Smooth muscle cell (in vitro differentiated cells): ENCODE data around the gene SP2. TPM values are rescaled to one million over a fixed set of nuclear protein-coding genes. Genes with fewer than 3 reads are reported as not detected.
A peak's percentile ranks its signal among the peaks of the same experiment; 100 is the strongest.

Experiments used
- DNase-seq: peaks from one replicate; lab custom pipeline; 2025; ENCODE audit not compliant: unreplicated experiment; lab: John Stamatoyannopoulos, UW
- H2AFZ ChIP-seq: fragments of 200-600 bp; sonication (generic); 2 replicates; pipeline ENCODE4 v1.6.0; 2016; ENCODE audit warnings: antibody characterized with exemption, low read depth, mild to moderate bottlenecking
- H3F3A ChIP-seq: fragments of 200-600 bp; sonication (generic); 2 replicates; pipeline ENCODE4 v1.6.0; 2017; ENCODE audit warnings: antibody characterized with exemption, low read depth
- H3K27ac ChIP-seq: fragments of 200-600 bp; sonication (generic); 2 replicates; pipeline ENCODE4 v1.5.1; 2016; ENCODE audit warnings: low read depth, mild to moderate bottlenecking
- H3K27me3 ChIP-seq: fragments of 200-600 bp; sonication (generic); 2 replicates; pipeline ENCODE4 v1.6.1; 2016; ENCODE audit warnings: low read depth, mild to moderate bottlenecking
- H3K36me3 ChIP-seq: fragments of 200-600 bp; sonication (generic); 2 replicates; pipeline ENCODE4 v1.5.1; 2016; ENCODE audit warnings: low read depth
- H3K4me1 ChIP-seq: fragments of 200-600 bp; sonication (generic); 2 replicates; pipeline ENCODE4 v1.5.1; 2016; ENCODE audit warnings: low read depth
- H3K4me2 ChIP-seq: fragments of 200-600 bp; sonication (generic); 2 replicates; pipeline ENCODE4 v1.6.0; 2016; ENCODE audit warnings: mild to moderate bottlenecking
- H3K4me3 ChIP-seq: fragments of 200-600 bp; sonication (generic); 2 replicates; pipeline ENCODE4 v1.5.1; 2016; ENCODE audit warnings: mild to moderate bottlenecking
- H3K79me2 ChIP-seq: fragments of 200-600 bp; sonication (generic); 2 replicates; pipeline ENCODE4 v1.6.0; 2016; ENCODE audit warnings: low read depth, mild to moderate bottlenecking
- H3K9ac ChIP-seq: fragments of 200-600 bp; sonication (generic); 2 replicates; pipeline ENCODE4 v1.6.0; 2016; ENCODE audit warnings: low read depth
- H3K9me3 ChIP-seq: fragments of 200-600 bp; sonication (generic); replicated peaks from 2 replicates; pipeline ENCODE4 v1.5.1; 2016; ENCODE audit warnings: low read depth
- H4K20me1 ChIP-seq: fragments of 200-600 bp; sonication (generic); 2 replicates; pipeline ENCODE4 v1.6.0; 2016; ENCODE audit warnings: low read depth
- CTCF ChIP-seq: fragments of 200-600 bp; sonication (generic); IDR thresholded peaks from 2 replicates; pipeline ENCODE4 v1.5.1; 2017; ENCODE audit warnings: borderline replicate concordance, mild to moderate bottlenecking, antibody characterized with exemption; ENCODE audit not compliant: insufficient read depth, poor library complexity, severe bottlenecking
- WGBS: methylation state at CpG from one replicate; pipeline ENCODE4 v1.1.7; 2016; ENCODE audit warnings: low lambda C conversion rate; 5-methylcytosine and 5-hydroxymethylcytosine counted together
- polyA plus RNA-seq: library from polyadenylated mRNA; unstranded; fragments of >200 nt; fragmentation: Nextera tagmentation; extraction: Ambion mirVana; gene quantifications from 2 replicates; pipeline ENCODE4 v1.2.1, GENCODE V29; 2016
- total RNA-seq: library from RNA; depleted of rRNA; stranded (reverse); fragments of >200 nt; gene quantifications from 2 replicates; pipeline ENCODE4 v1.2.3, GENCODE V29; 2014

The SP2 gene
- total and polyA plus RNA-seq, 2 experiments from 2014 or later = 2.4 to 9.0 TPM

GRCh38 chr17:47870056-47870455, 26.0 kb upstream of the SP2 start:
- Histone ChIP-seq H3K4me2 (no peak overlapping the region), H3K9me3 (no peaks in the 10 kb centered on the region), H3K27me3 (no peaks in the 10 kb centered on the region)

GRCh38 chr17:47871048-47871447, 25.0 kb upstream of the SP2 start:
- Histone ChIP-seq H3K27ac (no peak overlapping the region), H3K4me1 (peaks cover 29% of the 10 kb centered on the region), H3K27me3 (no peaks in the 10 kb centered on the region), H3F3A (peaks cover 6% of the 10 kb centered on the region), H3K36me3 (no peaks in the 10 kb centered on the region), H3K9ac (no peak overlapping the region), H3K4me2 (no peak overlapping the region), H4K20me1 (no peaks in the 10 kb centered on the region), H3K79me2 (no peaks in the 10 kb centered on the region), H2AFZ (no peak overlapping the region), H3K4me3 (no peak overlapping the region), H3K9me3 (no peaks in the 10 kb centered on the region)
- TF ChIP-seq CTCF = no peak
- DNase-seq = no peak

More at GRCh38 chr17:47870056-47870455, 26.0 kb upstream of the SP2 start:
- H3K9ac ChIP-seq = no peak overlapping the region
- TF ChIP-seq CTCF = no peak
- H4K20me1 ChIP-seq = no peaks in the 10 kb centered on the region
- H3K36me3 ChIP-seq = no peaks in the 10 kb centered on the region
- peaks cover 27% of the 10 kb centered on the region for H3K4me1 ChIP-seq
- H3F3A ChIP-seq = peaks cover 6% of the 10 kb centered on the region
- H2AFZ ChIP-seq = no peak overlapping the region
- no peak for DNase-seq
- WGBS = 18% methylated on average over 1 of the region's 1 CpG
- no peak overlapping the region for H3K4me3 ChIP-seq
- no peaks in the 10 kb centered on the region for H3K79me2 ChIP-seq
- no peak overlapping the region for H3K27ac ChIP-seq

- TF ChIP-seq CTCF = no peak
- peak overlapping the region; percentile 43 for H3K9ac ChIP-seq
- H3F3A ChIP-seq = peaks cover 6% of the 10 kb centered on the region
- peak; percentile 20 for DNase-seq
- H4K20me1 ChIP-seq = no peaks in the 10 kb centered on the region
- H2AFZ ChIP-seq = peak overlapping the region; percentile 90
- peak overlapping the region; percentile 88 for H3K4me2 ChIP-seq
- 11% methylated on average over 25 of the region's 29 CpGs for WGBS
- H3K4me3 ChIP-seq = peak overlapping the region; percentile 30
- H3K79me2 ChIP-seq = no peaks in the 10 kb centered on the region
- H3K9me3 ChIP-seq = no peaks in the 10 kb centered on the region
- H3K4me1 ChIP-seq = peaks cover 29% of the 10 kb centered on the region
- H3K36me3 ChIP-seq = no peaks in the 10 kb centered on the region
- no peaks in the 10 kb centered on the region for H3K27me3 ChIP-seq
- peak overlapping the region; percentile 62 for H3K27ac ChIP-seq
Measured at GRCh38 chr17:47872019-47872650, 23.9 kb upstream of the SP2 start.

- H3K4me2 ChIP-seq = peak overlapping the region; percentile 88
Measured at GRCh38 chr17:47872651-47873161, 23.3 kb upstream of the SP2 start.

More at GRCh38 chr17:47872651-47873161, 23.3 kb upstream of the SP2 start:
- Histone ChIP-seq H3K9me3 (no peaks in the 10 kb centered on the region), H3K4me1 (peaks cover 35% of the 10 kb centered on the region), H2AFZ (peak overlapping the region; percentile 90), H3K4me3 (peak overlapping the region; percentile 30), H3F3A (peaks cover 6% of the 10 kb centered on the region), H3K79me2 (no peaks in the 10 kb centered on the region), H3K9ac (peak overlapping the region; percentile 43), H3K36me3 (no peaks in the 10 kb centered on the region), H3K27me3 (no peaks in the 10 kb centered on the region), H3K27ac (peak overlapping the region; percentile 62), H4K20me1 (no peaks in the 10 kb centered on the region)
- DNase-seq = no peak
- 10% methylated on average over 15 of the region's 15 CpGs for WGBS
- no peak for TF ChIP-seq CTCF
